Epidermal melanocyte (primary cell): Measurements from ENCODE around the gene MYOF.
"Not testable (repeated sequence)": the region's sequence is repeated elsewhere in the genome, so short reads cannot be mapped to it uniquely, and the experiment has no call there.

Experiments used
- DNase-seq: peaks from one replicate; pipeline ENCODE4 v3.0.0; 2011; ENCODE audit warnings: low spot score; ENCODE audit not compliant: insufficient read length

MYOF gene

DNA sequence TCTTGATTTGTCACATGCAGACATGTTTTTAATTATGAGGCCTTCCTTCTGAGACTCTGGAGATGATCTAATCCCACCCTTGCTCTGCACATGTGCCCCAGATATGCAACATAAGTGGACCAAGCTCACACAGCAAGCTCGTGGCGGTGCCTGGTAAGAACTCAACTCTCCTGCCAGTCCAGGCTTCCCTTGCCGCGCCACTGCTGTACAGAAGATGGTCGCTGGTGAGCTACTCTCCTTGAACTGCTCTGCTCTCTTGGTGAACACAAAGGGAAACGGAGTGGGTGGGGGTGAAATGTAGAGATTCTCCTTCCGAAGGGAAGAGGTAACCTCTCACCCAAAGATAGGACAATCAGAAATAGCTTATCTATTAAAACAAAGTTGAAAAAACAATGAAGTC is 25.7 kb downstream of the MYOF start:
- no peak for DNase-seq

GRCh38 chr10:93454736-93455135 is 27.4 kb downstream of the MYOF start:
- DNase-seq, result no peak

GRCh38 chr10:93454146-93454545 is 28.0 kb downstream of the MYOF start:
- DNase-seq, result no peak

GRCh38 chr10:93452143-93452542 is 30.0 kb downstream of the MYOF start:
- no peak for DNase-seq

- no peak for DNase-seq
Measured at GRCh38 chr10:93451244-93451947, 30.7 kb downstream of the MYOF start.

GRCh38 chr10:93447970-93448369 is 34.2 kb downstream of the MYOF start:
- DNase-seq, result no peak

DNA sequence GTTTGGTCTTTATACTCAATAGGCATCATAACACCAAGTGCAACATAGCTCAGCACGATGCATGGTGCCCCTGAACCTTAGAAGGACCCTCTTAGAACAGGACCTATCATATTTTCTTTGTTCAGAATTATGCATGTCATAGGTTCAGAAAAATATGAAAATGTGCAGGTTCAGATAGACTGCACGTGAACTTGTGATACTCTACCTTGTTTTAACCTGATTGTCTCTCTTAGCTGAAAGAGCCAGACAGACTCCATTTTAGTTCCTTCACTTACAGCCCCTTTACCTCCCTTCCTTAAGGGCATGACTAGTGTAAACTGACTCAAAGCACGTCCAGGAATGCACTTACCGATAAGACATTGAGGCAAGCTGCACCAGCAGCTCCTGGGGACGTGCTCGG is 35.1 kb downstream of the MYOF start:
- no peak for DNase-seq

DNA sequence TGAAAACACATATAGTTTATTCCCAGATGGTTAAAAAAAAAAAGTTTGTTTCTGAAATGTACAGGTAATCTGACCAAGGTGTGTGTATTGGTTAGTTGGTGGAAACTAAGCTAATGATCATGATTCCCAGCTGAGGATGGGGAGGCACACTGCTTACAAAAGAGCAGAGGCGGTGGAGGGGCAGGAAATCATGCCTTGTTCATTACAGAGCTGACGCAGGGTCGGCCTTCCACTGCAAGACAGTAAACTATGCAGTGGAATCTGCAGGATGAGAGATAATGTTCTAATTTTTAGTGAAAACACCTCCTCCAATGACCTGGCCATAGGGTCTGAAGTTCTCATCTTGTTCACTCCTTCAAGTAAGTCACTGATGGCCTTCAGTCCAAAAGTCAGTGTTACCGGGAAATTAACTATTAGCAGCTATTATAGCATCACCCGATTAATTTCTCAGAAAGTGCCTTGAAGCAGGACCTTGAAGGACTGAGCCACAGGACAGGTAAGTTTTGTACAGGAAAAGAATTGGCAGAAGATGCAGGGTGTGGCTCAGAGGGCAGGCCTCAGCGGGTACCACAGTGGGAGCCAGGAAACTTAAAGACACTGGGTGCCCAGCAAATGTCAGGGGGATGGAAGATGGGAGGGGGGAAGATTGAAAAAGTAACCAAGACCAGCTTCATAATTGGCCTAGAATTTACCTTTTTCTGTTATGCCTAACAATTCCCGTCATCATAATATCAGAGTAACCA is 36.0 kb downstream of the MYOF start:
- no peak for DNase-seq

- peak; percentile 75 for DNase-seq
Measured at GRCh38 chr10:93445097-93445960, 36.8 kb downstream of the MYOF start.

- no peak for DNase-seq
Measured at GRCh38 chr10:93443481-93443880, 38.7 kb downstream of the MYOF start.

DNA sequence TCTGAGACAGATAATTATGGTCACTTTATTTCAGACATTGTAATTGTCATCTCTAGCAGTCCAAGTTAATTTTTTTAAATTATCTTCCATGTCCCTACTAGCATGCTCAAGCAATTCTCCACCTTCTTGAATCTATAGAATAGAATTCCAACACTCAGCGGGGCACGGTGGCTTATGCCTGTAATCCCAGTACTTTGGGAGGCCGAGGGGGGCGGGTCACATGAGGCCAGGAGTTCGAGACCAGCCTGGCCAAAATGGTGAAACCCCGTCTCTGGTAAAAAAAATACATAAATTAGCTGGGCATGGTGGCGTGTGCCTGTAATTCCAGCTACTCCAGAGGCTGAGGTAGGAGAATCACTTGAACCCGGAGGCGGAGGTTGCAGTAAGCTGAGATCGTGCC is 39.4 kb downstream of the MYOF start:
- not testable (repeated sequence) for DNase-seq

GRCh38 chr10:93440591-93441091 is 41.5 kb downstream of the MYOF start:
- no peak for DNase-seq

GRCh38 chr10:93438613-93439253 is 43.4 kb downstream of the MYOF start:
- DNase-seq, result no peak

GRCh38 chr10:93437946-93438612 is 44.1 kb downstream of the MYOF start:
- DNase-seq, result no peak

- DNase-seq, result peak; percentile 68
Measured at GRCh38 chr10:93437086-93437945, 44.8 kb downstream of the MYOF start.

- DNase-seq, result peak; percentile 60
Measured at GRCh38 chr10:93436591-93437085, 45.5 kb downstream of the MYOF start.

GRCh38 chr10:93435621-93436397 is 46.3 kb downstream of the MYOF start:
- no peak for DNase-seq

- DNase-seq, result no peak
Measured at GRCh38 chr10:93434991-93435491, 47.1 kb downstream of the MYOF start.

DNA sequence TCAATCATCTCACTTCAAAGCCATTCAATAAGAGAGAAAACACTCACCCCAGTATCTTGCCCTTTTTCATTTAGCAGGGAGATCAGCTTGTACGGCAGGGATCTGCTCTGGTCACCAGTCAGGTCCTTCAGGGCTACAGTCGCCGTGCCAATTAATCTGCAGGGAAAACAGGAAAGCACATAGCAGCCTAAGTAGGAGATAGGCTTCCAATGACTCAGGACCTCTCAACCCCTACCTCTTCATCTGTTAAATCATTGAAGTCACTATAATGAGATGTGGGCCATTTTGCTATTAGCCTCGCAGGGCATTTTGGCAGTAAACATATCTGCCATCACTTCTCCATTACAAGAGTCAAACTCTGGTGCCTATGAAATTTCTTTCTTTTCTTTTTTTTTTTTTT is 50.8 kb downstream of the MYOF start:
- DNase-seq, result no peak
